Measurements from ENCODE around the gene BDP1.
"Not testable (repeated sequence)": the region's sequence is repeated elsewhere in the genome, so short reads cannot be mapped to it uniquely, and the experiment has no call there.

Gene BDP1

GRCh38 chr5:71460693-71461092 is 5.2 kb downstream of the BDP1 start:
- no peak for DNase-seq (ENCODE audit: low spot score)

- no peak for DNase-seq (ENCODE audit: low spot score)
Measured at GRCh38 chr5:71461360-71461759, 5.9 kb downstream of the BDP1 start.

GRCh38 chr5:71471193-71471592 is 15.7 kb downstream of the BDP1 start:
- no peak for DNase-seq (ENCODE audit: low spot score)

- peak; percentile 52 for DNase-seq (ENCODE audit: low spot score)
Measured at GRCh38 chr5:71475788-71476384, 20.4 kb downstream of the BDP1 start.

GRCh38 chr5:71481441-71481840 is 26.0 kb downstream of the BDP1 start:
- no peak for DNase-seq (ENCODE audit: low spot score)

GRCh38 chr5:71482132-71482531 is 26.7 kb downstream of the BDP1 start:
- no peak for DNase-seq (ENCODE audit: low spot score)

GRCh38 chr5:71483355-71483754 is 27.9 kb downstream of the BDP1 start:
- DNase-seq (ENCODE audit: low spot score) = no peak

- DNase-seq (ENCODE audit: low spot score) = no peak
Measured at GRCh38 chr5:71492817-71493615, 37.6 kb downstream of the BDP1 start.

- DNase-seq (ENCODE audit: low spot score) = not testable (repeated sequence)
Measured at GRCh38 chr5:71494202-71494601, 38.8 kb downstream of the BDP1 start.

GRCh38 chr5:71498756-71499155 is 43.3 kb downstream of the BDP1 start:
- not testable (repeated sequence) for DNase-seq (ENCODE audit: low spot score)

- DNase-seq (ENCODE audit: low spot score) = no peak
Measured at GRCh38 chr5:71503536-71503935, 48.1 kb downstream of the BDP1 start.

- DNase-seq (ENCODE audit: low spot score) = no peak
Measured at GRCh38 chr5:71522151-71522550, 66.7 kb downstream of the BDP1 start.

GRCh38 chr5:71525611-71526010 is 70.2 kb downstream of the BDP1 start:
- DNase-seq (ENCODE audit: low spot score) = not testable (repeated sequence)

GRCh38 chr5:71528206-71528605 is 72.8 kb downstream of the BDP1 start:
- no peak for DNase-seq (ENCODE audit: low spot score)

- no peak for DNase-seq (ENCODE audit: low spot score)
Measured at GRCh38 chr5:71529682-71530081, 74.2 kb downstream of the BDP1 start.

- DNase-seq (ENCODE audit: low spot score) = no peak
Measured at GRCh38 chr5:71533142-71533541, 77.7 kb downstream of the BDP1 start.

GRCh38 chr5:71533615-71534014 is 78.2 kb downstream of the BDP1 start:
- peak; percentile 57 for DNase-seq (ENCODE audit: low spot score)

GRCh38 chr5:71537687-71538086 is 82.2 kb downstream of the BDP1 start:
- no peak for DNase-seq (ENCODE audit: low spot score)

- not testable (repeated sequence) for DNase-seq (ENCODE audit: low spot score)
Measured at GRCh38 chr5:71550885-71551284, 95.4 kb downstream of the BDP1 start.

- DNase-seq (ENCODE audit: low spot score) = not testable (repeated sequence)
Measured at GRCh38 chr5:71551582-71551981, 96.1 kb downstream of the BDP1 start.

- not testable (repeated sequence) for DNase-seq (ENCODE audit: low spot score)
Measured at GRCh38 chr5:71552026-71552749, 96.7 kb downstream of the BDP1 start.

GRCh38 chr5:71563161-71563560 is 107.7 kb downstream of the BDP1 start:
- no peak for DNase-seq (ENCODE audit: low spot score)

- no peak for DNase-seq (ENCODE audit: low spot score)
Measured at GRCh38 chr5:71564895-71565294, 109.4 kb downstream of the BDP1 start.
